Measurements from ENCODE around the gene ELOVL5.
"Not testable (repeated sequence)": the region's sequence is repeated elsewhere in the genome, so short reads cannot be mapped to it uniquely, and the experiment has no call there.

GRCh38 chr6:53304953-53305352, 43.8 kb downstream of the ELOVL5 start:
- TF ChIP-seq, protein P1, sequence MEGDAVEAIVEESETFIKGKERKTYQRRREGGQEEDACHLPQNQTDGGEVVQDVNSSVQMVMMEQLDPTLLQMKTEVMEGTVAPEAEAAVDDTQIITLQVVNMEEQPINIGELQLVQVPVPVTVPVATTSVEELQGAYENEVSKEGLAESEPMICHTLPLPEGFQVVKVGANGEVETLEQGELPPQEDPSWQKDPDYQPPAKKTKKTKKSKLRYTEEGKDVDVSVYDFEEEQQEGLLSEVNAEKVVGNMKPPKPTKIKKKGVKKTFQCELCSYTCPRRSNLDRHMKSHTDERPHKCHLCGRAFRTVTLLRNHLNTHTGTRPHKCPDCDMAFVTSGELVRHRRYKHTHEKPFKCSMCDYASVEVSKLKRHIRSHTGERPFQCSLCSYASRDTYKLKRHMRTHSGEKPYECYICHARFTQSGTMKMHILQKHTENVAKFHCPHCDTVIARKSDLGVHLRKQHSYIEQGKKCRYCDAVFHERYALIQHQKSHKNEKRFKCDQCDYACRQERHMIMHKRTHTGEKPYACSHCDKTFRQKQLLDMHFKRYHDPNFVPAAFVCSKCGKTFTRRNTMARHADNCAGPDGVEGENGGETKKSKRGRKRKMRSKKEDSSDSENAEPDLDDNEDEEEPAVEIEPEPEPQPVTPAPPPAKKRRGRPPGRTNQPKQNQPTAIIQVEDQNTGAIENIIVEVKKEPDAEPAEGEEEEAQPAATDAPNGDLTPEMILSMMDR (IDR thresholded peaks at IDR 0.05) = not testable (repeated sequence)
- TF ChIP-seq POLR2A (IDR thresholded peaks at IDR 0.05) = not testable (repeated sequence)

All from adrenal gland (tissue), 5 donors.